GM11168 (cell line): ENCODE results near the gene PRB2.
"Not testable (repeated sequence)": the region's sequence is repeated elsewhere in the genome, so short reads cannot be mapped to it uniquely, and the experiment has no call there.

Source experiments
- in situ Hi-C: fragments of 300-500 bp; cut with MboI; formaldehyde crosslinking; loops from one replicate; pipeline ENCODE4 v1.12.0; 2022; ENCODE audit warnings: low sequenced_read_pairs; ENCODE audit not compliant: unreplicated experiment

Gene PRB2

GRCh38 chr12:11395467-11395866 lies at the start of gene PRB2:
TSS of gene PRB2 (minus strand) at chr12:11395567. CDS start at chr12:11395529, 38 bp downstream.
- in situ Hi-C loops, result not testable (repeated sequence)

GRCh38 chr12:11437966-11438365 lies 42.6 kb upstream of the PRB2 start:
- in situ Hi-C loops, result no loop called here

- in situ Hi-C loops, result no loop called here
These were observed 38.3 kb upstream of the PRB2 start for GRCh38 chr12:11433664-11434063.

- in situ Hi-C loops, result no loop called here
These were observed 36.1 kb upstream of the PRB2 start for GRCh38 chr12:11431486-11431885.

GRCh38 chr12:11427341-11427740 lies 32.0 kb upstream of the PRB2 start:
- in situ Hi-C loops, result no loop called here

- in situ Hi-C loops, result no loop called here
These were observed 17.4 kb upstream of the PRB2 start for GRCh38 chr12:11412731-11413130.

GRCh38 chr12:11408096-11408495 lies 12.7 kb upstream of the PRB2 start:
- in situ Hi-C loops, result no loop called here

GRCh38 chr12:11397366-11397765 lies 2.0 kb upstream of the PRB2 start:
- in situ Hi-C loops, result no loop called here

- in situ Hi-C loops, result not testable (repeated sequence)
These were observed 3.9 kb downstream of the PRB2 start for GRCh38 chr12:11391456-11391855.

GRCh38 chr12:11377420-11377819 lies 17.9 kb downstream of the PRB2 start:
- in situ Hi-C loops, result not testable (repeated sequence)

GRCh38 chr12:11361151-11361550 lies 34.2 kb downstream of the PRB2 start:
- in situ Hi-C loops, result no loop called here

- in situ Hi-C loops, result not testable (repeated sequence)
These were observed 35.0 kb downstream of the PRB2 start for GRCh38 chr12:11360205-11360883.

- in situ Hi-C loops, result not testable (repeated sequence)
These were observed 43.6 kb downstream of the PRB2 start for GRCh38 chr12:11351736-11352135.

- in situ Hi-C loops, result no loop called here
These were observed 46.9 kb downstream of the PRB2 start for GRCh38 chr12:11348439-11348838.

GRCh38 chr12:11347810-11348209 lies 47.6 kb downstream of the PRB2 start:
- in situ Hi-C loops, result no loop called here

GRCh38 chr12:11344500-11344899 lies 50.9 kb downstream of the PRB2 start:
- in situ Hi-C loops, result no loop called here
